GM23338 (cell line): ENCODE data around the gene RNF114. TPM values are rescaled to one million over a fixed set of nuclear protein-coding genes. Genes with fewer than 3 reads are reported as not detected.

Source experiments
- ATAC-seq: fragments of 200-7000 bp; cut with Tn5 transposase; 3 replicates; pipeline ENCODE4 v1.9.1; 2020
- DNase-seq: peaks from one replicate; pipeline ENCODE4 v3.0.0-alpha.2; 2015; ENCODE audit warnings: low spot score
- H2AFZ ChIP-seq: fragments of 200-600 bp; sonication (generic); 2 replicates; pipeline ENCODE4 v1.8.0; 2016; ENCODE audit warnings: antibody characterized with exemption, mild to moderate bottlenecking, moderate library complexity
- H3F3A ChIP-seq: fragments of 200-600 bp; sonication (generic); replicated peaks from 2 replicates; pipeline ENCODE4 v1.8.0; 2017; ENCODE audit warnings: antibody characterized with exemption, mixed run types, low read depth
- H3K27ac ChIP-seq: fragments of 200-600 bp; sonication (generic); 2 replicates; pipeline ENCODE4 v1.6.1; 2016; ENCODE audit warnings: low read depth
- H3K27me3 ChIP-seq: fragments of 200-600 bp; sonication (generic); 2 replicates; pipeline ENCODE4 v1.8.0; 2016; ENCODE audit warnings: mild to moderate bottlenecking, mixed run types, moderate library complexity; ENCODE audit not compliant: insufficient read depth
- H3K36me3 ChIP-seq: fragments of 200-600 bp; sonication (generic); 2 replicates; pipeline ENCODE4 v1.8.0; 2016; ENCODE audit warnings: mild to moderate bottlenecking; ENCODE audit not compliant: insufficient read depth
- H3K4me1 ChIP-seq: fragments of 200-600 bp; sonication (generic); 2 replicates; pipeline ENCODE4 v1.8.0; 2016; ENCODE audit warnings: mild to moderate bottlenecking, moderate library complexity; ENCODE audit not compliant: insufficient read depth
- H3K4me2 ChIP-seq: fragments of 200-600 bp; sonication (generic); 2 replicates; pipeline ENCODE4 v1.7.1; 2017; ENCODE audit warnings: mixed run types
- H3K4me3 ChIP-seq: fragments of 200-600 bp; sonication (generic); 2 replicates; pipeline ENCODE4 v1.6.1; 2016; ENCODE audit warnings: mixed run types
- H3K79me2 ChIP-seq: fragments of 200-600 bp; sonication (generic); replicated peaks from 2 replicates; pipeline ENCODE4 v1.8.0; 2017; ENCODE audit warnings: mild to moderate bottlenecking; ENCODE audit not compliant: insufficient read depth
- H3K9me2 ChIP-seq: fragments of 200-600 bp; sonication (generic); 2 replicates; pipeline ENCODE4 v1.8.0; 2017; ENCODE audit not compliant: insufficient read depth
- H4K20me1 ChIP-seq: fragments of 200-600 bp; sonication (generic); replicated peaks from 2 replicates; pipeline ENCODE4 v1.8.0; 2017; ENCODE audit warnings: mild to moderate bottlenecking; ENCODE audit not compliant: insufficient read depth
- H3K27ac Mint-ChIP-seq: 2 replicates; pipeline ENCODE4 v1.8.0; 2020; ENCODE audit warnings: inconsistent platforms, mild to moderate bottlenecking, moderate library complexity, mixed read lengths
- H3K27me3 Mint-ChIP-seq: 3 replicates; pipeline ENCODE4 v1.8.0; 2022; ENCODE audit warnings: low read depth, mild to moderate bottlenecking, moderate library complexity, mixed read lengths, inconsistent platforms; ENCODE audit not compliant: insufficient read depth, poor library complexity
- H3K36me3 Mint-ChIP-seq: 3 replicates; pipeline ENCODE4 v1.8.0; 2021; ENCODE audit warnings: low read depth, mild to moderate bottlenecking, inconsistent platforms, moderate library complexity, mixed read lengths
- H3K4me1 Mint-ChIP-seq: 3 replicates; pipeline ENCODE4 v1.8.0; 2020; ENCODE audit warnings: mild to moderate bottlenecking, inconsistent platforms, mixed read lengths
- H3K4me3 Mint-ChIP-seq: 3 replicates; pipeline ENCODE4 v1.8.0; 2021; ENCODE audit warnings: moderate library complexity, mild to moderate bottlenecking, inconsistent platforms, mixed read lengths
- H3K9me3 Mint-ChIP-seq: 3 replicates; pipeline ENCODE4 v1.8.0; 2020; ENCODE audit warnings: moderate library complexity, mild to moderate bottlenecking, inconsistent platforms, mixed read lengths
- EZH2 ChIP-seq: fragments of 200-600 bp; sonication (generic); IDR thresholded peaks from one replicate; pipeline ENCODE4 v1.8.0; 2017; ENCODE audit warnings: antibody characterized with exemption, mild to moderate bottlenecking, low read depth; ENCODE audit not compliant: unreplicated experiment
- EZH2phosphoT487 ChIP-seq: fragments of 200-600 bp; sonication (generic); IDR thresholded peaks from one replicate; pipeline ENCODE4 v1.8.1; 2018; ENCODE audit warnings: antibody characterized with exemption; ENCODE audit not compliant: unreplicated experiment
- JUNB ChIP-seq: IDR thresholded peaks from one replicate; pipeline ENCODE4 v1.6.1; 2016; ENCODE audit warnings: antibody characterized with exemption; ENCODE audit not compliant: unreplicated experiment
- NANOG ChIP-seq: IDR thresholded peaks from 2 replicates; pipeline ENCODE4 v1.6.1; 2016; ENCODE audit warnings: antibody characterized with exemption, borderline replicate concordance
- POLR2AphosphoS5 ChIP-seq: IDR thresholded peaks from 2 replicates; pipeline ENCODE4 v1.6.1; 2016; ENCODE audit warnings: antibody characterized with exemption, low read depth
- REST ChIP-seq: IDR thresholded peaks from one replicate; pipeline ENCODE4 v1.6.1; 2018; ENCODE audit warnings: antibody characterized with exemption; ENCODE audit not compliant: unreplicated experiment
- ZNF331 ChIP-seq: fragments of 250-450 bp; sonication (Bioruptor Pico); IDR thresholded peaks from 2 replicates; pipeline ENCODE4 v1.5.0; 2020; ENCODE audit warnings: low read depth, mild to moderate bottlenecking, moderate library complexity
- ZNF462 ChIP-seq: fragments of 250-450 bp; sonication (Bioruptor Pico); IDR thresholded peaks from 2 replicates; pipeline ENCODE4 v1.5.0; 2020; ENCODE audit warnings: mild to moderate bottlenecking, moderate library complexity
- polyA plus RNA-seq: library from polyadenylated mRNA; unstranded; fragments of >200 nt; fragmentation: Nextera tagmentation; extraction: Ambion mirVana; gene quantifications from 2 replicates; pipeline ENCODE4 v1.2.1, GENCODE V29; 2016
- total RNA-seq: library from RNA; depleted of rRNA; stranded (reverse); fragments of >200 nt; shearing (Covaris generic); gene quantifications from 2 replicates; pipeline ENCODE4 v1.2.3, GENCODE V29; 2014

RNF114 gene
- total and polyA plus RNA-seq, 2 experiments from 2014 or later: 155 to 279 TPM

DNA sequence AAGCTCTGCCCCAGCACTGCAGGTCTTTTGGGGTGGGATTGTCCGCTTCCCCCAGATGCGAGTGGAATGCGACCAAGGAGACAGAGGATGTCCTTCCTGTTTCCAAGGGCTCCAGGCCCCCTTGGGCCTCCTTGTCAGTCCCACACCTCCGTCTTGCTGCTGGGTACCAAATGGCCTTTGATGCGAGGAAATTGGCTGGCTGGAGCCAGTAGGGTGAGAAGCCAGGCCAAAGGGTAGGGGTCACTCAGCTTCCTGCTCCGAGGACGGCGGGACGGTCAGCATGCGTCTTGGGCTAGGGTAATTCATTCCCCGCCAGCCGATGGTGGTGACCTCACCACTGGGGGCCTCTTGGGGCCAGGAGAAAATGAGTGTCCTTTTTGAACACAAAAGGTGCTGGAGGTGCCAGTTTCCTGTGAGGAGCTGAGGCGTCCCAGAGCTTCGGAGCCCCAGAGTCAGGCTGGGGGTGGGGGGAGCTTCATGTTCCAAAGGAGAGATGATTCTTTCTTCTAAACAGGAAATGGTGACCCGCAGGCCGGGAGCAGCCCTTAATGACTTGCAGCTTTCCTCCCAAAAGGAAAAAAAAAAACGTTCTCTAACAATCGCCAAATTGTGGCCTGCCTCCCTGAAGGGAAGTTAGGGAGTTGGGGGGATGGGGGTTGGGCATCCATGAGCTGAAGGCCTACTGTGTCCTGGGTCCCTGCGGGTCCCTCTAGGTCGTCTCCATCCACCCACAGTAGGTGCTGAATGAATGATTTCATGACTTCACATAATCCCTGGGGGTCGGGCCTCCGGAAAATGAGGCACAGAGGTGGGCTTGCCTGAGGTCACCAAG, 53.3 kb downstream of the RNF114 start:
- Histone ChIP-seq H3F3A (0 out of 2 replicates have a peak, but pooled peaks cover 11% of the 10 kb centered on the region), H3K27ac (peak overlapping the region; percentile 84), H3K79me2 (peaks cover 9% of the 10 kb centered on the region), H3K9me2 (no peaks in the 10 kb centered on the region), H3K36me3 (no peaks in the 10 kb centered on the region), H4K20me1 (peaks cover 7% of the 10 kb centered on the region; the same call in 1 of the 2 replicates), H2AFZ (peak overlapping the region; percentile 83), H3K4me1 (peaks cover 63% of the 10 kb centered on the region), H3K4me3 (peak overlapping the region; percentile 30), H3K4me2 (peak overlapping the region; percentile 71), H3K27me3 (no peaks in the 10 kb centered on the region)
- ATAC-seq (peak; percentile 9), DNase-seq (peak; percentile 77)
- Mint-ChIP-seq H3K27ac (peak overlapping the region; percentile 96), H3K9me3 (no peaks in the 10 kb centered on the region; the same call in 2 of the 3 replicates), H3K4me1 (peaks cover 74% of the 10 kb centered on the region), H3K27me3 (peaks cover 11% of the 10 kb centered on the region), H3K4me3 (peak overlapping the region; percentile 32; the same call in 2 of the 3 replicates), H3K36me3 (peaks cover 24% of the 10 kb centered on the region)
- TF ChIP-seq EZH2phosphoT487: no peak

DNA sequence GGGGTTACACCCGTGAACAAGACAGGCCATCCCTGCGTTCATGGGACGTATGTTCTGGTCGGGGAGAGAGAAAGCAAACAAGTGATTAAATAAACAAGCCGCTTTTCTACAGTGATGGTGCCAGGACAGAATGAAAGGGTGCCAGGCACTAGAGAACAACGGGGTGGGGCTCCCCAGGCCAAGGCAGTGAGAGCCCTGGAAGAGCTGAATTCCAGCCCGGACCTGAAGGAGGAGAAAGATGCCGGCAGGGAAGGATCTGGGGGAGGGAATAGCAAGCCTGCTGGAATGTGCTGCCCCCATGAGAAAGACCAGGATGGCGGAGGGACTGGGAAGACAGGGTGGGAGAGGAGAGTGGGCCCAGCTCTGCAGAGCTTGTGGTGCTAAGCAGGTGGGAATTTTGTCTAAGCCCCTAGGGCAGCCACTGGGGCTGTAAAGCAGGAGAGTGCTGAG, 54.1 kb downstream of the RNF114 start:
- Mint-ChIP-seq H3K4me1 (peaks cover 65% of the 10 kb centered on the region), H3K27me3 (peaks cover 15% of the 10 kb centered on the region), H3K36me3 (peaks cover 17% of the 10 kb centered on the region), H3K4me3 (no peak overlapping the region; the same call in 2 of the 3 replicates), H3K27ac (peak overlapping the region; percentile 96; the same call in 1 of the 2 replicates), H3K9me3 (no peaks in the 10 kb centered on the region; the same call in 2 of the 3 replicates)
- Histone ChIP-seq H3K4me2 (peak overlapping the region; percentile 71), H3K27ac (peak overlapping the region; percentile 84), H3K9me2 (no peaks in the 10 kb centered on the region), H3K79me2 (peaks cover 2% of the 10 kb centered on the region; the same call in 1 of the 2 replicates), H3K4me1 (peaks cover 55% of the 10 kb centered on the region), H3K36me3 (no peaks in the 10 kb centered on the region), H2AFZ (peak overlapping the region; percentile 83), H3K27me3 (no peaks in the 10 kb centered on the region), H3F3A (0 out of 2 replicates have a peak, but pooled peaks cover 8% of the 10 kb centered on the region), H4K20me1 (peaks cover 4% of the 10 kb centered on the region; the same call in 1 of the 2 replicates), H3K4me3 (no peak overlapping the region)
- ATAC-seq (peak; percentile 39), DNase-seq (peak; percentile 50)
- TF ChIP-seq EZH2 (no peak), ZNF462 (CRISPR knock-in tag) (no peak), JUNB (no peak), ZNF331 (CRISPR knock-in tag) (no peak), POLR2AphosphoS5 (no peak), NANOG (no peak), REST (no peak)
